ENCODE measurements around the gene AHRR.
"Not testable (repeated sequence)": the region's sequence is repeated elsewhere in the genome, so short reads cannot be mapped to it uniquely, and the experiment has no call there.

The AHRR gene

GRCh38 chr5:394671-395155 lies 73.2 kb downstream of the AHRR start:
- CTCF ChIA-PET: interaction anchor here (0.9 to 1.4 kb wide), 3 partner anchors 26 to 78 kb away, joined by 3 read pairs; no protein-coding TSS in a partner anchor
- DNase-seq (ENCODE audit: extremely low spot score): no peak
- POLR2A ChIA-PET: interaction anchor here (0.9 kb wide), 1 partner anchor 30 kb away, joined by 3 read pairs; no protein-coding TSS in a partner anchor
- TF ChIP-seq, protein P1, sequence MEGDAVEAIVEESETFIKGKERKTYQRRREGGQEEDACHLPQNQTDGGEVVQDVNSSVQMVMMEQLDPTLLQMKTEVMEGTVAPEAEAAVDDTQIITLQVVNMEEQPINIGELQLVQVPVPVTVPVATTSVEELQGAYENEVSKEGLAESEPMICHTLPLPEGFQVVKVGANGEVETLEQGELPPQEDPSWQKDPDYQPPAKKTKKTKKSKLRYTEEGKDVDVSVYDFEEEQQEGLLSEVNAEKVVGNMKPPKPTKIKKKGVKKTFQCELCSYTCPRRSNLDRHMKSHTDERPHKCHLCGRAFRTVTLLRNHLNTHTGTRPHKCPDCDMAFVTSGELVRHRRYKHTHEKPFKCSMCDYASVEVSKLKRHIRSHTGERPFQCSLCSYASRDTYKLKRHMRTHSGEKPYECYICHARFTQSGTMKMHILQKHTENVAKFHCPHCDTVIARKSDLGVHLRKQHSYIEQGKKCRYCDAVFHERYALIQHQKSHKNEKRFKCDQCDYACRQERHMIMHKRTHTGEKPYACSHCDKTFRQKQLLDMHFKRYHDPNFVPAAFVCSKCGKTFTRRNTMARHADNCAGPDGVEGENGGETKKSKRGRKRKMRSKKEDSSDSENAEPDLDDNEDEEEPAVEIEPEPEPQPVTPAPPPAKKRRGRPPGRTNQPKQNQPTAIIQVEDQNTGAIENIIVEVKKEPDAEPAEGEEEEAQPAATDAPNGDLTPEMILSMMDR (IDR thresholded peaks at IDR 0.05; ENCODE audit: control extremely low read depth, extremely low read depth, low read depth, missing control alignments): no peak

DNA sequence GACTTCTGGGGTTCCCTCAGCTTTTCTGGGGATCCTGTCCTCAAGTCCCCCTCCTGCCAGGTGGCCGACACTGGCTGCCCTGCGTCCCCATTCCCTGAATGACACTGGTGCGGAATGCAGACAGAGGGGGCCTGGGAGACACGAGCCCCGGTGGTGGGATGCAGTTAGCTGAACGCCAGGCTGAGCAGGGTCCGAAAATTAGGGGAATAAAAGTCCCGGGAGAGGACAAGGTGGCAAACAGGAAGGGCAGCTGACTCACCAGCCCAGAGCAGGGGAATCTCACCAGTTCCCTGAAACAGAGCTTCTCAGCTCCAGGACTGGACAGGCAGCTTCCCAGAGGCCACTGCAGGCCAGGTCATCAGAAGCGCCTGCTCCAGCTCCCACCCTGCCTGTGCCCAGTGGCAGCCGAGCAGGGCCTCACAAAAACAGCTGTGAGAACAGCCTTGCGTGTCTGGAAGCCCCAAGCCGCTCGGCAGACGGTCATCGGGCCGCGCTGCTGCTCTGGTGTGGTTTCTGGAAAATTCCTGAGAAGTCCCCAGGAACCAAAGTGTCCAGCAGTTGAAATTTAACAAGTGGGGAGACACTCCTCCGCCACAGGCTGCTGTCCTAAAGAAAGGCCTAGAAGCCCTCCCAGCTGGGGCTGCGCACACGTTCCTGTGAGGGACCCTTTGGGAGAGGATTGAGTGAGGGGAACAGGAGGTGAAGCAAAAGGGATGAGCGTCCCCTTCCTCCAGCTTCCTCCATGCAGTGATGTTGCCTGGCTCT lies 73.8 kb downstream of the AHRR start:
- TF ChIP-seq, protein P1 (IDR thresholded peaks at IDR 0.05; ENCODE audit: control extremely low read depth, extremely low read depth, low read depth, missing control alignments): no peak
- ChIA-PET POLR2A (interaction anchor here (0.6 to 0.9 kb wide), 2 partner anchors 30 to 41 kb away, joined by 3 to 4 read pairs; no protein-coding TSS in a partner anchor), CTCF (interaction anchor here (1.2 to 1.4 kb wide), 2 partner anchors 30 to 78 kb away, joined by 3 read pairs; no protein-coding TSS in a partner anchor)
- no peak for DNase-seq (ENCODE audit: extremely low spot score)

DNA sequence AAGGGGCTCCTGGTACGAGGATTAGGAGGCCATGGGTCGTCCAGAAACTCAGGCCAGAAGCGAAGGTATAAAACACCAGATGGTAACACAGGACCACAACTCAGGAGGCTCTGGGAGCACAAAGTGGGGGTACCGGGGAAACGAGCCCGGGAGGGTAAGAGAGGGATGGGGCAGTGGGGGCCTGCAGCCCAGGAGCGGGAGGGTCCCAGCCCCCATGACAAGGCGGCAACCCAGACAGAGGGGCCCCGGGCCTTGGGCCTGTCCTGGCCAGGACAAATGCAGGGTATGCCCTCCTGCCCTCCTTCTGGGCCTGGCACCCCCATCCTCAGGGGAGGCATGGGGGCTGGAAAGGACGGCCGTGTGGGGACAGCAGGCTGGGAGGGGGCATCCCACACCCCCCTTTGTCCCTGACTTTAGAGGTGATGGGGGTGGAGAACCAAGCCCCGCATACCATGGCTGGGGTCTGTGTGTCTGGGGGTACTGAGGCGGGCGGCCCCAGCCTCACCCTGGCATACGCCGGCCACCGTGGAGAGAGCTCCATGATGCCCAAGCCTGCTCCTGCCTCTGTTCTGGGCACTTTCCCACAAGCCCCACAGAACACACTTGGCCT lies 74.5 kb downstream of the AHRR start:
- ChIA-PET POLR2A (interaction anchor here (0.6 kb wide), 1 partner anchor 40 kb away, joined by 4 read pairs; no protein-coding TSS in a partner anchor), CTCF (interaction anchor here (1.2 kb wide), 1 partner anchor 79 kb away, joined by 3 read pairs; no protein-coding TSS in a partner anchor)
- TF ChIP-seq, protein P1 (IDR thresholded peaks at IDR 0.05; ENCODE audit: control extremely low read depth, extremely low read depth, low read depth, missing control alignments): no peak
- no peak for DNase-seq (ENCODE audit: extremely low spot score)

DNA sequence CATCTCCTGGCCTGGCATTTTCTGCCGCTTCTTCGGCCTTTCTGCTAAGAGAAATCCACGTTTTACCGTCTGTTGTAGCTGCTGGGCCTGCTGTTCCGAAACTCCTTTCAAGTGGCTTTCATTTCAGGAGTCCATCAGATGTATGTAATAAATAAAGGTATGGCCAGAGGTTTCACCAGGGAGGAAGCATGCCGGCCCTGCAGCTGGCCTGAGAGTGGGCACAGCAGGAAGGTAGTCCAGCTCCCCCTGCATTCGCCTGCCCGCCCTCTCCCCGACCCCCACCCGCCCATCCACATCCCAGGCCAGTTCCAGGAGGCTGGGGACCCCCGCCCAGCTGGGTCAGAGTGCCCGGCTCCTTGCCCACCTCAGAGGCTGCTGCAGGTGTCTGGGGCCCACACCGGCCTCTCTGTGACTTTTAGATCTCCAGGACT lies 75.0 kb downstream of the AHRR start:
- TF ChIP-seq, protein P1 (IDR thresholded peaks at IDR 0.05; ENCODE audit: control extremely low read depth, extremely low read depth, low read depth, missing control alignments): no peak
- DNase-seq (ENCODE audit: extremely low spot score): no peak
- POLR2A ChIA-PET: no interaction called here
- CTCF ChIA-PET: no interaction called here

- CTCF ChIA-PET; DNase-seq (ENCODE audit: extremely low spot score); POLR2A ChIA-PET: not testable (repeated sequence)
Observed at GRCh38 chr5:398141-398474, 76.6 kb downstream of the AHRR start.

DNA sequence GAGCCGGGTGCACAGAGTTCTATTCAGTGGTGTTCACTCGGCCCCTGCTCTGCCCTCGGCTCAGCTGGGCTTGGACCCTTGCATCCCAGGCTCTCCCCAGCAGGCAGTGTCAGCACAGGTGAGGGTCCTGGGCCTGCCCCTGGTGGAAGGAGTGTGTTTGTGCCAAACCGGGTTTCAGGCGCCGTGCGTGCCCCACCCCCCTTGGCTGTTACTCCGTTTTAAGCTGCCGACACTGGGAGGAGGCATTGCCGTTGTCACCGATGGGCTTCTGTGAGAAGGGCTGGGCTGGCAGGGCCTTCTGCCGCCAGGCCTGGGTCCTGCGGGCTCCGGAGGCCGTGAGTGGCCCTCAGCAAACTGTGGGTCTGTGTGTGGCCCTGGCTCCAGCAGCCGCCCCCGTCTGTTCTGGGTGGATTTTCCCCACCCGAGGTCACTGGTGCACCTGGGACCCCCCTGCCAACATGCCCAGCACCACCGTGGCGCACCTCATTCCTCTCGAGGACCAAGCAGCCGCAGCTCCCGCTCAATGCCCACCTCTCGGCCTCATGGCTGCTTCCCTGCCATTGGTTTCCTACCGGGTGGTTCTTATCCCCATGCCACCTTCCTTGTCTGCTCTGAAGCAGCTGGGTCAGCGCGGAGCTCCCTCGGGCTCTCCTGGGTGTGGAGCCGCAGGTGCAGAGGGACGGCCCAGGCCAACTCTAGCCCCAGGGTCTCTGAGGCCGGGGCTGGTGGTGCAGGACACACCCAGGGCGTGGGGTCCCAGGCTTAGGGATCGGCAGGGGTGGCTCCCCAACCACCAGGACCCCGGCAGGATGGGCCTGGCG lies 77.2 kb downstream of the AHRR start:
- ChIA-PET CTCF (interaction anchor here (1.1 to 2.5 kb wide), 5 partner anchors 26 to 82 kb away, joined by 3 to 8 read pairs (median 6); no protein-coding TSS in a partner anchor), POLR2A (interaction anchor here (1.1 kb wide), 1 partner anchor 22 kb away, joined by 5 read pairs; no protein-coding TSS in a partner anchor)
- TF ChIP-seq, protein P1 (IDR thresholded peaks at IDR 0.05; ENCODE audit: control extremely low read depth, extremely low read depth, low read depth, missing control alignments): no peak
- DNase-seq (ENCODE audit: extremely low spot score): no peak

Data from GM10248 (cell line).